NCI-H524 (cell line): ENCODE data around the gene NDUFA9.

Experiments
- DNase-seq, 2 experiments: peaks; one replicate each; lab custom pipeline; 2025; lab: John Stamatoyannopoulos, UW

Gene NDUFA9

GRCh38 chr12:4690760-4691159, 41.8 kb downstream of the NDUFA9 start:
- no peak for DNase-seq
